ENCODE data around the gene SUPT5H.

DNA sequence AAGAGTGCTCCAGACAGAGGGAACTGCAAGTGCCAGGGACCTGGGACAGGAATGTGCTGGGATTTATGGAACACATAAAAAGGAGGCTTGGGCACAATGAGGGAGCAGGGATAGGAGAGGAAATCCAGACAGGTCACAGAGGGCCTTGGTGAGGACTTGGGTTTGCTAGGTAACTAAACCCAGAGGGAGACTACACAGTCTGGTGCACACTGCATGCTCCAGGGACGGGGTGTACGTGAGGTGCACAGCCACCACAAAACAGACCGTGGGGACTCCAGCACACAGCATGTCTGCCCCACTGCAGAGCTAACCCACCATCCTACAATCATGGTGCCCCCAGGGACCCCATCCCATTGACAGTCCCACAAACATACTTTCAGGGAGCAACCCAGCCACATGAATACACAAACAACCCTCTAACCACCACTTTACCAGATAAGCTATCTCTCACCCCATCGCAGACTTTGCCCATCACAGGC, 44.3 kb upstream of the SUPT5H start:
- no peak for TF ChIP-seq CTCF (IDR thresholded peaks at IDR 0.05)
- TF ChIP-seq POLR2AphosphoS5 (IDR thresholded peaks at IDR 0.05), result no peak

Measured in prostate gland (tissue), 2 donors.